WERI-Rb-1 (cell line): Measurements from ENCODE around the gene KCNQ1OT1.

ENCODE experiments used
- DNase-seq: peaks from one replicate; pipeline ENCODE4 v3.0.0-alpha.2; 2020
- H3K27ac ChIP-seq: fragments of 250-450 bp; sonication (Bioruptor Pico); 2 replicates; pipeline ENCODE4 v1.5.1; 2020; ENCODE audit warnings: mild to moderate bottlenecking, moderate library complexity
- H3K27me3 ChIP-seq: fragments of 250-450 bp; sonication (Bioruptor Pico); 2 replicates; pipeline ENCODE4 v1.5.1; 2021; ENCODE audit warnings: mild to moderate bottlenecking, low read depth, moderate library complexity; ENCODE audit not compliant: insufficient read depth, severe bottlenecking
- H3K36me3 ChIP-seq: fragments of 250-450 bp; sonication (Bioruptor Pico); 2 replicates; pipeline ENCODE4 v1.5.1; 2020; ENCODE audit warnings: mild to moderate bottlenecking, moderate library complexity
- H3K4me3 ChIP-seq: 2 replicates; pipeline ENCODE4 v1.5.1; 2011; ENCODE audit warnings: low read depth, mild to moderate bottlenecking, control low read depth, low read length
- H3K9me3 ChIP-seq: fragments of 250-450 bp; sonication (Bioruptor Pico); 2 replicates; pipeline ENCODE4 v1.5.1; 2021; ENCODE audit warnings: mild to moderate bottlenecking, moderate library complexity; ENCODE audit not compliant: severe bottlenecking
- CTCF ChIP-seq: IDR thresholded peaks from 2 replicates; pipeline ENCODE4 v1.5.1; 2011; ENCODE audit warnings: low read depth, mild to moderate bottlenecking, control low read depth, inconsistent platforms, low read length

KCNQ1OT1 gene

DNA sequence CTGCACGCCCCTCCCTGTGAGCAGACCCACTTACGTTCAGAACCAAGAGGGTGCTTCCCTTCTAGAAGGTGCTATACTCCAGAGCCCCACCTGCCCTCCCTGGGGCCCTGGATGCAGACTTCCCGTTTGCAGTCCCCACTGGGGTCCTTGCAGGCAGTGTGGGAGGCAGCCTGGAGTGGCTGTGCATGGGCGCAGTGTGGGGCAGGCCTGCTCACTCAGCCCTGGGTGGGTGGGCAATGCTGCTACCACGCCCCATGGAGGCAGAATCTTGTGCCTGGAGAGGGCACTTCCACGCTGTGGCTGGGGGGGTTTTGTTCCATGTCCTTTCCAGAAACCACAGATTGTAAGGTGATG is 116.2 kb downstream of the KCNQ1OT1 start:
- Histone ChIP-seq H3K27me3 (no peaks in the 10 kb centered on the region), H3K27ac (no peak overlapping the region), H3K4me3 (no peak overlapping the region), H3K9me3 (no peaks in the 10 kb centered on the region), H3K36me3 (no peaks in the 10 kb centered on the region)
- DNase-seq = no peak
- TF ChIP-seq CTCF = no peak

GRCh38 chr11:2582946-2583604 is 116.7 kb downstream of the KCNQ1OT1 start:
- DNase-seq = peak; percentile 3
- H3K4me3 ChIP-seq = no peak overlapping the region
- H3K36me3 ChIP-seq = no peaks in the 10 kb centered on the region
- H3K27me3 ChIP-seq = no peaks in the 10 kb centered on the region
- no peak overlapping the region for H3K27ac ChIP-seq
- TF ChIP-seq CTCF = no peak
- H3K9me3 ChIP-seq = no peaks in the 10 kb centered on the region

DNA sequence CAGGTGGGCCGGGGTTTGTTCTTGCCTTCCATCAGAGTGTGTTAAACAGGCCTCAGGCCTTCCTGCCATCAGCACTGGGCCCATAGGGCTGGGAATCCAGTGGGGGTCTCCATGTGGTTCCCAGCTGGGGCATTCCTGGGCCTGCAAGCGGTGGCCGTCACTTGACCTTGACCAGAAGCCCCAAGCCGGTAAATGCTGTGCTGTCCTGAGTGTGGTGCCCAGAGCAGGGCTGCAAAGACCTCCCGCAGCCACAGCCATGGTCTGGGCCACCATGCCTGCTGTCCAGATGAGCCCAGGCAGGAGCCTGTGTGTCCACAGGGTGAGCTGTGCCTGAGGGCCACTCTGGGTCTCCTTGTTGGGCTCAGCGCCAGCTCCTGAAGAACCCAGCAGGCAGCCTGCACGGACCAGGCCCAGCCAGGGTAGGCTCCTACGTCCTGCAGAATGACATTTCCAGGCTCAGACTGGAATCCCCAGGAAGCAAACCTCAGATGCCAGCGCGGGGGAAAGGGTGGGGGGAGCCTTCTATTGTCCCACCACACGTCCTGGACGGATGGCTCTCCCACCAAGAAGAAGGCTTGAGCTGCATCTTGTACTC is 117.3 kb downstream of the KCNQ1OT1 start:
- Histone ChIP-seq H3K36me3 (no peaks in the 10 kb centered on the region), H3K9me3 (no peaks in the 10 kb centered on the region), H3K27me3 (no peaks in the 10 kb centered on the region), H3K27ac (no peak overlapping the region), H3K4me3 (no peak overlapping the region)
- no peak for TF ChIP-seq CTCF
- DNase-seq = peak; percentile 4

DNA sequence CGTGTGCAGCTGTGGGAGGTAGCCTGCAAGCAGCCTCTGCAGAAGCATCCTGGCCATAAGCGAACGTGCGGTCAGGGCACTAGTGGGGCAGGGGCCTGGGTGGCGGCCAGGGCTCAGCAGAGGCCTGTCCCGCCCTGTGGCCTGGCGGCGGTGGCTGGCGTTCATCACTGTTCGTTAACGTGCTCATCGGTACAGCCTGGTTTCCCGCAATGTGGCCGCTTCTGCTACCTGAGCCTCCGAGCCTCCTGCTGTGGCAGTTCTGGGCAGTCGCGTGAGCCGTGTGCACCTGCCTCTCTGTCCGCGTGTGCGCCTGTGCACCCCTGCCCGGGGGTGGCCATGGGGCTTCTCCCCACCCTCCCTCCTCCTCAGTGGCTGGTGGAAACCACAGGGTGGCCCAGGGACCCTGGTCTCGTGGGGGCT is 117.9 kb downstream of the KCNQ1OT1 start:
- H3K36me3 ChIP-seq = no peaks in the 10 kb centered on the region
- no peak overlapping the region for H3K27ac ChIP-seq
- no peak for TF ChIP-seq CTCF
- peak; percentile 5 for DNase-seq
- H3K9me3 ChIP-seq = no peaks in the 10 kb centered on the region
- no peaks in the 10 kb centered on the region for H3K27me3 ChIP-seq
- no peak overlapping the region for H3K4me3 ChIP-seq

DNA sequence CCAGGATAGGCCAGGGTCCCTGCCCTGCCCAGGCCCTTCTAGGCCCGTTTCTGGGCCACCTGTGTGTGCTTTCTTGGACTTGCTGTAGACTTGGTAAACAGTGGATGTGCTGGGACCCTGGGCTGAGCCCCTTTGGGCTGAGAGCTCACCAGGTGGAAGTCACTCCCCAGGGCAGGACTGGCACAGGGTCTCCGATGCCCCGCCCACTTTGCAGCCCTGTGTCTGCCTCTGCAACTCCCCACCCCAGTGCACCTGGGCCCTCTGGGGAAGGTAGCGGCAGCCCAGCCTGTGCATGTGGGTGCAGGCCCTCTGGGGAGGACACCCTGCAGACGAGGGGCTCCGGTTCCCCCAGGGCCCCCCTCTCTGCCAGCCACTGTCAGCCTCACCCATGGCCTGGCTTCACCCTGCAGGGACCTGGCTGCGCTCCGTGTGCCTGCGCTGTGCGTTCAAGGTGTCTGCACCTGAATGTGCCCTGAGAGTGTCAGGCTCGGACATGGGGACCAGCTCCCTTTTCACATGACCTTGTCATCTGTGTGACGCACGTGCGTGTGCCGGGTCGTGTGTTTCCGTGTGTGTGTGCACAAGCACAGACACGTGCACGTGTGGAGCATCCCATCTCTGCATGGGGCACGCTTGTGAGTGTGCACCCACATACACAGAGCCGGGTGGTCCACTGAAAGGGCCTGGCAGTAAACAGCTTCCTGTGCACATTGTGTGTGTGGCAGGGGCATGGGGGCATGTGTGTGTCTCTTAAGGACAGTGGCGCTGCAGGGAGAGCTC is 118.5 kb downstream of the KCNQ1OT1 start:
- H3K9me3 ChIP-seq = no peaks in the 10 kb centered on the region
- no peak overlapping the region for H3K4me3 ChIP-seq
- TF ChIP-seq CTCF = no peak
- H3K27me3 ChIP-seq = no peaks in the 10 kb centered on the region
- DNase-seq = peak; percentile 6
- no peaks in the 10 kb centered on the region for H3K36me3 ChIP-seq
- H3K27ac ChIP-seq = no peak overlapping the region
